K562 (cell line): Measurements from ENCODE around the gene SH3BGR. TPM values are rescaled to one million over a fixed set of nuclear protein-coding genes. Genes with fewer than 3 reads are reported as not detected.

Experiments used
- BMI1 ChIP-seq: fragments of 150-350 bp; IDR thresholded peaks from 2 replicates; pipeline ENCODE4 v1.6.1; 2014; ENCODE audit warnings: low read length
- BRF1 ChIP-seq: IDR thresholded peaks from 3 replicates; pipeline ENCODE4 v1.6.1; 2011; ENCODE audit warnings: borderline replicate concordance, mild to moderate bottlenecking; ENCODE audit not compliant: insufficient read length; ENCODE audit errors: extremely low read depth
- CCNT2 ChIP-seq: IDR thresholded peaks from 2 replicates; pipeline ENCODE4 v1.6.1; 2011; ENCODE audit warnings: borderline replicate concordance, low read depth, mild to moderate bottlenecking, moderate library complexity, mixed read lengths, low read length; ENCODE audit not compliant: insufficient read length; ENCODE audit errors: extremely low read depth
- E2F6 ChIP-seq, 2 experiments: IDR thresholded peaks; 2 replicates each; pipeline ENCODE4 v1.6.1; 2011; ENCODE audit warnings: borderline replicate concordance in 1 of 2, control low read depth in 1 of 2, low read depth in 1 of 2, low read length in 1 of 2, mild to moderate bottlenecking in 1 of 2, mixed read lengths in 1 of 2, moderate library complexity in 1 of 2; ENCODE audit not compliant: insufficient read depth in 1 of 2, insufficient read length in 1 of 2, poor library complexity in 1 of 2, severe bottlenecking in 1 of 2; ENCODE audit errors: extremely low read depth in 1 of 2
- FOXK1 ChIP-seq: sonication (generic); formaldehyde crosslinking; IDR thresholded peaks from 2 replicates; pipeline ENCODE4 v1.8.0; 2022; ENCODE audit warnings: missing genetic modification reagents, mild to moderate bottlenecking, borderline replicate concordance
- L3MBTL2 ChIP-seq: fragments of 450-650 bp; IDR thresholded peaks from 2 replicates; pipeline ENCODE4 v1.6.1; 2016; ENCODE audit warnings: mild to moderate bottlenecking, moderate library complexity
- MBD1 ChIP-seq: fragments of 250-450 bp; sonication (Bioruptor Pico); IDR thresholded peaks from 2 replicates; pipeline ENCODE4 v1.8.0; 2022; ENCODE audit warnings: inconsistent platforms
- MXD1 ChIP-seq: fragments of 250-450 bp; sonication (Bioruptor Pico); IDR thresholded peaks from 2 replicates; pipeline ENCODE4 v1.8.0; 2021; ENCODE audit warnings: borderline replicate concordance, mild to moderate bottlenecking, moderate library complexity; ENCODE audit not compliant: poor library complexity, severe bottlenecking
- MYC ChIP-seq, 2 experiments: fragments of 250-450 bp in 1 of 2; sonication (Bioruptor Pico) in 1 of 2; IDR thresholded peaks; 2 replicates each; pipeline versions ENCODE4 v1.5.1 to v1.6.1; 2012 to 2021; ENCODE audit warnings: low read depth in 2 of 2, borderline replicate concordance in 1 of 2, improper control_type of control experiment in 1 of 2, low read length in 1 of 2, mild to moderate bottlenecking in 1 of 2, moderate library complexity in 1 of 2
- NR2C2 ChIP-seq, 2 experiments: fragments of 200-800 bp in 1 of 2; sonication (Bioruptor generic) in 1 of 2; sonication (generic) in 1 of 2; formaldehyde crosslinking in 1 of 2; IDR thresholded peaks; 2 replicates each; pipeline versions ENCODE4 v1.6.1 to v1.8.0; 2016 to 2022; ENCODE audit warnings: mild to moderate bottlenecking in 1 of 2, missing compliant biosample characterization in 1 of 2, missing genetic modification characterization in 1 of 2, missing genetic modification reagents in 1 of 2
- RBM22 ChIP-seq: fragments of 200-400 bp; formaldehyde crosslinking; IDR thresholded peaks from 2 replicates; pipeline ENCODE4 v1.6.1; 2018; ENCODE audit warnings: low read length, low read depth; ENCODE audit not compliant: poor library complexity, severe bottlenecking
- ZBTB33 ChIP-seq: sonication (generic); formaldehyde crosslinking; IDR thresholded peaks from 2 replicates; pipeline ENCODE4 v1.8.1; 2023; ENCODE audit warnings: mild to moderate bottlenecking, missing genetic modification reagents
- ZHX1 ChIP-seq: fragments of 150-350 bp; conservative IDR thresholded peaks from 2 replicates; pipeline ENCODE4 v1.6.1; 2014; ENCODE audit warnings: low read length
- ZNF347 ChIP-seq: fragments of 450-650 bp; formaldehyde crosslinking; IDR thresholded peaks from 2 replicates; pipeline ENCODE4 v1.4.0; 2020; ENCODE audit warnings: low read depth, mild to moderate bottlenecking, moderate library complexity
- polyA plus RNA-seq, 8 experiments: library from polyadenylated mRNA; depleted of rRNA in 4 of 8; stranded (reverse) in 5 of 8; unstranded in 3 of 8; fragments of >200 nt; fragmentation: Nextera tagmentation in 2 of 8; fragmentation: Illumina TruSeq in 1 of 8; extraction: Ambion mirVana in 2 of 8; extraction: Trizol in 1 of 8; gene quantifications; 2 replicates each; pipeline versions ENCODE4 v1.2.1 to v1.2.3, GENCODE V29; 2011 to 2014; ENCODE audit warnings: inconsistent platforms in 1 of 8, missing spikeins in 1 of 8
- total RNA-seq, 7 experiments: library from RNA; depleted of rRNA in 6 of 7; stranded (reverse); fragments of >200 nt in 6 of 7; fragmentation: Illumina TruSeq in 2 of 7; extraction: Trizol in 2 of 7; gene quantifications; 2 replicates each; pipeline versions ENCODE4 v1.2.1 to v1.2.3, GENCODE V29; 2011 to 2021; ENCODE audit warnings: low replicate concordance in 1 of 7

The SH3BGR gene
- total and polyA plus RNA-seq, 9 of the 15 experiments (the other 6 are each of a cell fraction or from before 2014, with no cell fraction given): 6.6 to 42.9 (median 25.6) TPM

- TF ChIP-seq BMI1: no peak
- TF ChIP-seq MYC (IDR thresholded peaks at IDR 0.05; ENCODE audit: low read depth, low read length): peak; percentile 45
- TF ChIP-seq MYC (CRISPR knock-in tag; IDR thresholded peaks at IDR 0.05; ENCODE audit: borderline replicate concordance, low read depth): no peak
- TF ChIP-seq E2F6 (IDR thresholded peaks at IDR 0.05; ENCODE audit: borderline replicate concordance in 1 of 2, extremely low read depth in 1 of 2, insufficient read depth in 1 of 2, insufficient read length in 1 of 2, low read depth in 1 of 2, low read length in 1 of 2, poor library complexity in 1 of 2, severe bottlenecking in 1 of 2): no peak
- no peak for TF ChIP-seq MBD1 (CRISPR knock-in tag)
- TF ChIP-seq BRF1: no peak
- TF ChIP-seq ZBTB33 (CRISPR knock-in tag): 0 out of 2 replicates have a peak, but pooled peaks have one; percentile 35
- no peak for TF ChIP-seq NR2C2 (CRISPR knock-in tag; IDR thresholded peaks at IDR 0.05)
- TF ChIP-seq NR2C2 (tag; IDR thresholded peaks at IDR 0.05): peak; percentile 62; the same call in 1 of the 2 replicates
- TF ChIP-seq FOXK1 (CRISPR knock-in tag): no peak
- TF ChIP-seq ZHX1: no peak
- TF ChIP-seq MXD1 (CRISPR knock-in tag): no peak
- no peak for TF ChIP-seq RBM22
- no peak for TF ChIP-seq ZNF347
- TF ChIP-seq L3MBTL2: no peak; the same call in 1 of the 2 replicates
- TF ChIP-seq CCNT2: peak; percentile 53
These were observed at the start of gene SH3BGR (continued) for GRCh38 chr21:39451332-39452206.
